ENCODE data around the gene TMEM185B. TPM values are rescaled to one million over a fixed set of nuclear protein-coding genes. Genes with fewer than 3 reads are reported as not detected.
"Not testable (repeated sequence)": the region's sequence is repeated elsewhere in the genome, so short reads cannot be mapped to it uniquely, and the experiment has no call there.

Gene TMEM185B
- total RNA-seq, 1 donor from 2014 or later: 27.9 TPM

DNA sequence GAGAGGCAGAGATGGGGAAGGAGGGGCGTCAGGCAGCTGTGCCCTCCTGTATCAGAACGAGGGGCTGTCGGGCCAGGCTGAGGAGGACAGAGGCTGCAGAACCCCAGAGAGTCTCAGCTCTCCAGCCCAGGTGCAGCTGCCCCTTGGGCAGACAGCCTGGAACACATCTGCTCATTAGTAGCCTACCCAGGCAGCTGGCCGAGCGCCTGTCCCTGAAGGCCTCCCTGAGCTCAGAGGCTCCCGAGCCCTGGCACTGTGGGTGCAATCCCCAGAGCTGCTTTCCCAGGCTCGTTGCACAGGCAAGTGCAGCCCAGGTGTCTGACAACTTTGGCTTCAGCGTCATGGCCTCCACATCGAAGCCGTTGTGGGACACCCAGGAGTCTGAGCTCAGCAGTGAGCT lies 13.1 kb upstream of the TMEM185B start:
- FAIRE-seq (no peak), DNase-seq (ENCODE audit: low read depth) (no peak)
- Histone ChIP-seq H3K4me2 (ENCODE audit: low read length) (no peak overlapping the region), H3K9me3 (ENCODE audit: insufficient read depth, low read depth, low read length) (no peaks in the 10 kb centered on the region), H3K9ac (ENCODE audit: low read length) (no peak overlapping the region), H3K36me3 (ENCODE audit: insufficient read depth, low read length) (no peaks in the 10 kb centered on the region), H4K20me1 (ENCODE audit: insufficient read depth, low read length) (no peaks in the 10 kb centered on the region), H3K27me3 (ENCODE audit: insufficient read depth, low read length) (no peaks in the 10 kb centered on the region), H3K4me3 (ENCODE audit: insufficient read depth, low read depth, low read length) (no peak overlapping the region), H3K79me2 (ENCODE audit: insufficient read depth, low read length) (no peaks in the 10 kb centered on the region), H3K27ac (ENCODE audit: low read depth, low read length) (no peak overlapping the region), H3K4me1 (ENCODE audit: insufficient read depth, low read length) (peaks cover 35% of the 10 kb centered on the region), H2AFZ (ENCODE audit: low read depth, low read length) (no peak overlapping the region)
- no peaks in the 10 kb centered on the region for H3K36me3 Mint-ChIP-seq (ENCODE audit: low read depth, unreplicated experiment)
- H3K4me3 Mint-ChIP-seq (ENCODE audit: unreplicated experiment): no peak overlapping the region
- H3K9me3 Mint-ChIP-seq (ENCODE audit: unreplicated experiment): no peaks in the 10 kb centered on the region
- no peak overlapping the region for H3K27ac Mint-ChIP-seq (ENCODE audit: unreplicated experiment)
- TF ChIP-seq, protein P1, sequence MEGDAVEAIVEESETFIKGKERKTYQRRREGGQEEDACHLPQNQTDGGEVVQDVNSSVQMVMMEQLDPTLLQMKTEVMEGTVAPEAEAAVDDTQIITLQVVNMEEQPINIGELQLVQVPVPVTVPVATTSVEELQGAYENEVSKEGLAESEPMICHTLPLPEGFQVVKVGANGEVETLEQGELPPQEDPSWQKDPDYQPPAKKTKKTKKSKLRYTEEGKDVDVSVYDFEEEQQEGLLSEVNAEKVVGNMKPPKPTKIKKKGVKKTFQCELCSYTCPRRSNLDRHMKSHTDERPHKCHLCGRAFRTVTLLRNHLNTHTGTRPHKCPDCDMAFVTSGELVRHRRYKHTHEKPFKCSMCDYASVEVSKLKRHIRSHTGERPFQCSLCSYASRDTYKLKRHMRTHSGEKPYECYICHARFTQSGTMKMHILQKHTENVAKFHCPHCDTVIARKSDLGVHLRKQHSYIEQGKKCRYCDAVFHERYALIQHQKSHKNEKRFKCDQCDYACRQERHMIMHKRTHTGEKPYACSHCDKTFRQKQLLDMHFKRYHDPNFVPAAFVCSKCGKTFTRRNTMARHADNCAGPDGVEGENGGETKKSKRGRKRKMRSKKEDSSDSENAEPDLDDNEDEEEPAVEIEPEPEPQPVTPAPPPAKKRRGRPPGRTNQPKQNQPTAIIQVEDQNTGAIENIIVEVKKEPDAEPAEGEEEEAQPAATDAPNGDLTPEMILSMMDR (IDR thresholded peaks at IDR 0.05; ENCODE audit: insufficient read depth, low read depth, low read length): no peak
- no peak for TF ChIP-seq EZH2 (IDR thresholded peaks at IDR 0.05; ENCODE audit: insufficient read depth, low read length)
- peaks cover 22% of the 10 kb centered on the region for H3K27me3 Mint-ChIP-seq (ENCODE audit: low read depth, unreplicated experiment)
- peaks cover 30% of the 10 kb centered on the region for H3K4me1 Mint-ChIP-seq (ENCODE audit: low read depth, unreplicated experiment)

DNA sequence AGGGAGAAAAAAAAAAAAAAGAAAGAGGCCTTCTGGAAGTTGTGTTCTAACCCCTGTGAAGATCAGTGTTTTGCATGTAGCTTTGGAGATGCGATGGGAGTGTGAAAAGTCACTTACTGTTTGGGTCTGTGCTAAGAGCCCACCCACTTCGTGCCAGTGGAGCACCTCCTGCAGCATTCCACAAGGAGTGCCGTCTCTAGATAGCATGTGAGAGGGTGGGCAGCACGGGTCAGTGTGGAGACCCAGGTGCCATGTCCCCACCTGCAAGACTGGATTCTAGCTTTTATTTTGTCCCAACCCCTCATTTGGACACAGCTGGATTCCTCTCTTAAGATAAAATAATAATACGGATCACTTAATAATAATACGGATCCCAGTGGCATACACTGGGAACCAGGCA lies 12.5 kb upstream of the TMEM185B start:
- H3K4me1 Mint-ChIP-seq (ENCODE audit: low read depth, unreplicated experiment): peaks cover 29% of the 10 kb centered on the region
- H4K20me1 ChIP-seq (ENCODE audit: insufficient read depth, low read length): no peaks in the 10 kb centered on the region
- H3K36me3 ChIP-seq (ENCODE audit: insufficient read depth, low read length): no peaks in the 10 kb centered on the region
- H3K4me3 Mint-ChIP-seq (ENCODE audit: unreplicated experiment): no peak overlapping the region
- no peak for DNase-seq (ENCODE audit: low read depth)
- H3K27me3 Mint-ChIP-seq (ENCODE audit: low read depth, unreplicated experiment): peaks cover 22% of the 10 kb centered on the region
- H3K36me3 Mint-ChIP-seq (ENCODE audit: low read depth, unreplicated experiment): no peaks in the 10 kb centered on the region
- no peak overlapping the region for H3K9ac ChIP-seq (ENCODE audit: low read length)
- H3K27me3 ChIP-seq (ENCODE audit: insufficient read depth, low read length): no peaks in the 10 kb centered on the region
- no peaks in the 10 kb centered on the region for H3K79me2 ChIP-seq (ENCODE audit: insufficient read depth, low read length)
- no peak overlapping the region for H3K27ac ChIP-seq (ENCODE audit: low read depth, low read length)
- H3K9me3 Mint-ChIP-seq (ENCODE audit: unreplicated experiment): no peaks in the 10 kb centered on the region
- H3K4me1 ChIP-seq (ENCODE audit: insufficient read depth, low read length): peaks cover 35% of the 10 kb centered on the region
- no peak overlapping the region for H2AFZ ChIP-seq (ENCODE audit: low read depth, low read length)
- H3K27ac Mint-ChIP-seq (ENCODE audit: unreplicated experiment): no peak overlapping the region
- H3K9me3 ChIP-seq (ENCODE audit: insufficient read depth, low read depth, low read length): no peaks in the 10 kb centered on the region
- no peak overlapping the region for H3K4me2 ChIP-seq (ENCODE audit: low read length)
- no peak for FAIRE-seq
- TF ChIP-seq, protein P1 (IDR thresholded peaks at IDR 0.05; ENCODE audit: insufficient read depth, low read depth, low read length): no peak
- no peak for TF ChIP-seq EZH2 (IDR thresholded peaks at IDR 0.05; ENCODE audit: insufficient read depth, low read length)
- no peak overlapping the region for H3K4me3 ChIP-seq (ENCODE audit: insufficient read depth, low read depth, low read length)

DNA sequence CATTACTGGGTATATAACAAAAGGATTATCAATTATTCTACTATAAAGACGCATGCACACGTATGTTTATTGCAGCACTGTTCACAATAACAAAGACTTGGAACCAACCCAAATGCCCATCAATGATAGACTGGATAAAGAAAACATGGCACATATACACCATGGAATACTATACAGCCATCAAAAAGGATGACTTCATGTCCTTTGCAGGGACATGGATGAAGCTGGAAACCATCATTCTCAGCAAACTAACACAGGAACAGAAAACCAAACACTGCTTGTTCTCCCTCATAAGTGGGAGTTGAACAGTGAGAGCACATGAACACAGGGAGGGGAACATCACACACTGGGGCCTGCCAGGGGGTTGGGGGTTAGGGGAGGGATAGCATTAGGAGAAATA lies 12.0 kb upstream of the TMEM185B start:
- not testable (repeated sequence) for H3K27me3 ChIP-seq (ENCODE audit: insufficient read depth, low read length); H3K9me3 Mint-ChIP-seq (ENCODE audit: unreplicated experiment); H4K20me1 ChIP-seq (ENCODE audit: insufficient read depth, low read length); H3K27ac ChIP-seq (ENCODE audit: low read depth, low read length); H3K9ac ChIP-seq (ENCODE audit: low read length); H3K27ac Mint-ChIP-seq (ENCODE audit: unreplicated experiment); H3K9me3 ChIP-seq (ENCODE audit: insufficient read depth, low read depth, low read length); H3K4me2 ChIP-seq (ENCODE audit: low read length); FAIRE-seq; H3K36me3 ChIP-seq (ENCODE audit: insufficient read depth, low read length); H3K79me2 ChIP-seq (ENCODE audit: insufficient read depth, low read length); H3K4me3 Mint-ChIP-seq (ENCODE audit: unreplicated experiment); H3K4me3 ChIP-seq (ENCODE audit: insufficient read depth, low read depth, low read length); DNase-seq (ENCODE audit: low read depth); H3K36me3 Mint-ChIP-seq (ENCODE audit: low read depth, unreplicated experiment); H2AFZ ChIP-seq (ENCODE audit: low read depth, low read length)
- Mint-ChIP-seq H3K4me1 (ENCODE audit: low read depth, unreplicated experiment) (peaks cover 28% of the 10 kb centered on the region), H3K27me3 (ENCODE audit: low read depth, unreplicated experiment) (peaks cover 22% of the 10 kb centered on the region)
- H3K4me1 ChIP-seq (ENCODE audit: insufficient read depth, low read length): peaks cover 35% of the 10 kb centered on the region

All from astrocyte (in vitro differentiated cells and primary cell).